HG03097 (cell line): ENCODE results near the gene MEPCE.

ENCODE experiments used
- ATAC-seq: cut with Tn5 transposase; IDR thresholded peaks from one replicate; pipeline ENCODE4 v1.9.1; 2021; ENCODE audit not compliant: unreplicated experiment, low FRiP score

The MEPCE gene

DNA sequence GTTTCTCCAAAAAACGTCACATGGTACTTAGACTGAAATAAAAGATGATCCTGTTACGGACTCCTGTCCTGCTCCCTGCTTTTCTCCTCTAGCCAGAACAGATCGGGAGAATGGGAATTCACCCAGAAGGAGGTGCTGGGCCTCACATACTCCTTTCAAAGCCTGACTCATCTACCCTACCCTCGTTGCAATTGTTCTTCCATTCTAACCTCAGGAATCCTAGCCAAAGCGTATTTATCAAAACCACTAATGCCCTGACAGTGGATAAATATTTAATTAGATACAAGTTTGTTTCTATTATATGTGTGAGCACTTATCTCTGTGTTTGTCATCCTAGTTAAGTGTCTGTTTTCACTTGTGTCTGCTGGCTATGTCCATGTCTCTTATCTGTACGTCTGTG lies 22.9 kb upstream of the MEPCE start:
- no peak for ATAC-seq

GRCh38 chr7:100407285-100408180 lies 22.1 kb upstream of the MEPCE start:
- ATAC-seq = no peak

- no peak for ATAC-seq
These were observed 18.5 kb upstream of the MEPCE start for GRCh38 chr7:100411101-100411500.

GRCh38 chr7:100413346-100413745 lies 16.3 kb upstream of the MEPCE start:
- ATAC-seq = no peak

DNA sequence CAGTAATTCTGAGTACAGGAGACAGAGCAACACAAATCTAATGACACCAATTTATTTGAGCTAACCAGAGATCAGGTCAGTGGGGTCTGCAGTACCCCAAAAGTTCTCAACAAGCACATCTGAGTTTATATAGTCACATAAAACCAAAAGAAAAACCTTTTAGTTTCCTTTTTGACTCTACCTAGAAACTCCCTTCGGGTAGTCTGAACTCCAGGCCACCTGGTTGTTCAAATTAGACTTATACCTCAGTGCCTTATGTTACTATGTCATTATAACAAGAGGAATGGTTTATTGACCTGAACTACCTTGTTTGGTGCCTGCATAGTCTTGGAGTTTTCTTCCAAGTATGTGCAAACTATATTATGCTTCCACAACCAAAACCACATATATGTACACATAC lies 15.7 kb upstream of the MEPCE start:
- ATAC-seq = no peak

DNA sequence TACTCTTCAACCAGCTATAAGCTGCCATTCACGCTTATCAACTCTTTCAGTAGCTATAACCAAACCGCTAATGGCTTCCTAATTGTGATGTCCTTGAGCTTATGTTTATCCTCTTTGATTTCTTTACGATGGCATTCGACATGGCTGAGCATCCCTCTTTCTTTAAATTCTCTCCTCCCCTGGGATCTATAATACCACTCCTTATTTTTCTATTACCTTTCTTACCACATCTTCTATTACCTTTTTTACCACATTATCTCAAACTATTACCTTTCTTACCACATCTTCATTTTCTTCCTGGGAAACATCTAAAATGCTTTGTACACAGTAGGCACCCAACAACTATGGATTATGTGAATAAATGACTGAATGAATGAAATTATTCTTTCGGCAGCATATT lies 14.2 kb upstream of the MEPCE start:
- ATAC-seq = no peak

- no peak for ATAC-seq
These were observed 10.5 kb upstream of the MEPCE start for GRCh38 chr7:100418930-100419659.

GRCh38 chr7:100419660-100420226 lies 9.9 kb upstream of the MEPCE start:
- no peak for ATAC-seq

GRCh38 chr7:100423315-100423714 lies 6.3 kb upstream of the MEPCE start:
- no peak for ATAC-seq

DNA sequence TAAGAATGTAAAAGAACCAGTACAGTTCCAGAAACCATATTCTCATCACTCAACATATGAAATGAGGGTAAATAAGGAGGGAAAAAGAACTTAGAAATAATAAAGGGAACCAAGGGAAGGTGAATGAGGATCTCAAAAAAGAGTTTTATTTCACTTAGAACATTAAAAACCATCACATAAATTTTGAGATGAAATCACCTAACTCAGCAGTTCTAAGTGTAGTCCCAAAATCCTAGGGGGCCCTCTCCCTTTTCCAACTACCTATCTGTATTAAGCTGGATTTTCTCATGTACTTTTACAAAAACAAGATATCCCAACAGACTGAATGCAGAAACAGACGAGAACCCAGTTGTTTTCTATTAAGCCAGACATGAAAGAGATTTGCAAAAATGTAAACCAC lies 4.3 kb upstream of the MEPCE start:
- ATAC-seq = no peak

DNA sequence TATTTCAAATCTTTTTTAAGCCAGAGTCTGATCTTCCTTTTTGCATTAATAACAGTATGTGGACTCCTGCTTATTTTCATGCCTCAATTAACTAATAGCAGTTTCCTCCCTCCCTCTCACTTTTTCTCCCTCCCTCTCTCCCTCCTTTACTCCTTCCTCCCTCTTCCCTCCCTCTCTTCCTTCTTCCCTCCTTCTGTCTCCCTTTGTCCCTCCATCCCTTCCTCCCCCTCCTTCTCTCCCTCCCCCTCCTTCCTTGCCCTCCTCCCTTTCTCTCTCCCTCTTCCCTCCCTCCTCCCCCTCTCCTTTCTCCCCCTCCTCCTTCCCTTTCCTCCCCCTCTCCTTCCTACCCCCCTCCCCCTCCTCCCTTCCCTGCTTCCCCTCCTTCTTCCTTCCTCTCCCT lies 3.1 kb upstream of the MEPCE start:
- no peak for ATAC-seq

GRCh38 chr7:100427762-100428198 lies 1.9 kb upstream of the MEPCE start:
- no peak for ATAC-seq

GRCh38 chr7:100428199-100428966 lies 1.2 kb upstream of the MEPCE start, which contains the start of gene ZCWPW1:
TSS of gene ZCWPW1 (minus strand) at chr7:100428703. CDS start at chr7:100420649, 8,054 bp downstream.
- peak; percentile 39 for ATAC-seq

- ATAC-seq = peak; percentile 34
These were observed 529 bp upstream of the MEPCE start for GRCh38 chr7:100428967-100429636.

GRCh38 chr7:100430493-100431285 lies 1.1 kb downstream of the MEPCE start:
- no peak for ATAC-seq

DNA sequence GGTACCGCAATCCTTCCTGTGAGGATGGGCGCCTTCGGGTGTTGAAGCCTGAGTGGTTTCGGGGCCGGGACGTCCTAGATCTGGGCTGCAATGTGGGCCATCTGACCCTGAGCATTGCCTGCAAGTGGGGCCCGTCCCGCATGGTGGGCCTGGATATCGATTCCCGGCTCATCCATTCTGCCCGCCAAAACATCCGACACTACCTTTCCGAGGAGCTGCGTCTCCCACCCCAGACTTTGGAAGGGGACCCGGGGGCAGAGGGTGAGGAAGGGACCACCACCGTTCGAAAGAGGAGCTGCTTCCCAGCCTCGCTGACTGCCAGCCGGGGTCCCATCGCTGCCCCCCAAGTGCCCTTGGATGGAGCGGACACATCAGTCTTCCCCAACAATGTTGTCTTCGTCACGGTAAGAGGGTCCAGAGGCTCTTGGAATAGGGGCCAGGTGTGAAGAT lies 1.7 kb downstream of the MEPCE start:
- ATAC-seq = no peak

- ATAC-seq = no peak
These were observed 2.4 kb downstream of the MEPCE start for GRCh38 chr7:100432053-100432452.

GRCh38 chr7:100432621-100433275 lies 3.1 kb downstream of the MEPCE start:
- ATAC-seq = no peak

GRCh38 chr7:100433276-100433591 lies 3.6 kb downstream of the MEPCE start:
- no peak for ATAC-seq
